PC-3 (cell line): ENCODE measurements around the gene KIAA0930. TPM values are rescaled to one million over a fixed set of nuclear protein-coding genes. Genes with fewer than 3 reads are reported as not detected.

Experiments used
- ATAC-seq: fragments of 200-7000 bp; cut with Tn5 transposase; 2 replicates; pipeline ENCODE4 v1.9.1; 2020; ENCODE audit warnings: mild to moderate bottlenecking, moderate library complexity
- BruUV-seq: library from RNA; stranded (reverse); fragments of 400-500 nt; replicated peaks from 2 replicates; lab custom pipeline; 2021; lab: Mats Ljungman, UMichigan
- CTCF ChIA-PET: fragments of 300-600 bp; sonication (Branson Sonifier 250); formaldehyde crosslinking; loops from one replicate; lab custom pipeline; 2022; ENCODE audit warnings: antibody characterized with exemption; lab: Charles Lee
- POLR2A ChIA-PET: fragments of 300-600 bp; sonication (Branson Sonifier 250); formaldehyde crosslinking; loops from one replicate; lab custom pipeline; 2022; ENCODE audit warnings: antibody characterized with exemption; ENCODE audit not compliant: unreplicated experiment; lab: Charles Lee
- DNase-seq: peaks from one replicate; pipeline ENCODE4 v3.0.0-alpha.2; 2015
- H2AFZ ChIP-seq: fragments of 300-600 bp; sonication (generic); 2 replicates; pipeline ENCODE4 v1.6.0; 2016; ENCODE audit warnings: antibody characterized with exemption, low read length
- H3F3A ChIP-seq: fragments of 300-600 bp; sonication (generic); one replicate; pipeline ENCODE4 v1.6.0; 2017; ENCODE audit warnings: antibody characterized with exemption, low read length, control low read depth, mild to moderate bottlenecking; ENCODE audit not compliant: unreplicated experiment
- H3K27ac ChIP-seq: fragments of 300-600 bp; sonication (generic); 2 replicates; pipeline ENCODE4 v1.5.1; 2016; ENCODE audit warnings: mild to moderate bottlenecking, low read length
- H3K27me3 ChIP-seq: fragments of 300-600 bp; sonication (generic); 2 replicates; pipeline ENCODE4 v1.6.1; 2016; ENCODE audit warnings: low read length, mixed read lengths
- H3K36me3 ChIP-seq: fragments of 300-600 bp; sonication (generic); 2 replicates; pipeline ENCODE4 v1.6.1; 2016; ENCODE audit warnings: low read depth, mixed run types, low read length, mixed read lengths
- H3K4me1 ChIP-seq: fragments of 300-600 bp; sonication (generic); 2 replicates; pipeline ENCODE4 v1.5.1; 2016; ENCODE audit warnings: low read length; ENCODE audit not compliant: insufficient read depth
- H3K4me2 ChIP-seq: fragments of 300-600 bp; sonication (generic); 2 replicates; pipeline ENCODE4 v1.6.0; 2016; ENCODE audit warnings: low read length
- H3K4me3 ChIP-seq: fragments of 300-600 bp; sonication (generic); 2 replicates; pipeline ENCODE4 v1.5.1; 2016; ENCODE audit warnings: mild to moderate bottlenecking, low read length, mixed read lengths
- H3K79me2 ChIP-seq: fragments of 300-600 bp; sonication (generic); 2 replicates; pipeline ENCODE4 v1.6.1; 2017; ENCODE audit warnings: low read length, mixed read lengths
- H3K9ac ChIP-seq: fragments of 300-600 bp; sonication (generic); 2 replicates; pipeline ENCODE4 v1.6.0; 2016; ENCODE audit warnings: mild to moderate bottlenecking, low read length
- H3K9me2 ChIP-seq: fragments of 300-600 bp; sonication (generic); replicated peaks from 2 replicates; pipeline ENCODE4 v1.6.1; 2016; ENCODE audit warnings: mixed run types, low read length, mixed read lengths
- H3K9me3 ChIP-seq: fragments of 300-600 bp; sonication (generic); 2 replicates; pipeline ENCODE4 v1.6.1; 2016; ENCODE audit warnings: low read length, mixed read lengths
- H4K20me1 ChIP-seq: fragments of 300-600 bp; sonication (generic); 2 replicates; pipeline ENCODE4 v1.6.1; 2016; ENCODE audit warnings: low read length, mixed read lengths
- CTCF ChIP-seq: fragments of 300-600 bp; sonication (generic); conservative IDR thresholded peaks from 2 replicates; pipeline ENCODE4 v1.5.1; 2017; ENCODE audit warnings: antibody characterized with exemption, low read depth, mild to moderate bottlenecking, low read length
- EZH2 ChIP-seq: fragments of 300-600 bp; sonication (generic); IDR thresholded peaks from one replicate; pipeline ENCODE4 v1.6.1; 2017; ENCODE audit warnings: antibody characterized with exemption, mild to moderate bottlenecking, low read length; ENCODE audit not compliant: unreplicated experiment
- EZH2phosphoT487 ChIP-seq: fragments of 300-600 bp; sonication (generic); IDR thresholded peaks from 2 replicates; pipeline ENCODE4 v1.6.1; 2018; ENCODE audit warnings: mild to moderate bottlenecking, antibody characterized with exemption, low read length, borderline replicate concordance
- intact Hi-C: fragments of 100-400 bp; cut with micrococcal nuclease; formaldehyde crosslinking; loops from 2 replicates; pipeline ENCODE4 v1.9.0; 2023
- total RNA-seq: library from RNA; depleted of rRNA; stranded (reverse); fragments of >200 nt; gene quantifications from 2 replicates; pipeline ENCODE4 v1.2.3, GENCODE V29; 2014

KIAA0930 gene
- total RNA-seq, 1 experiment from 2014 or later = 29.8 TPM

GRCh38 chr22:45181240-45181639, 59.5 kb downstream of the KIAA0930 start:
- Histone ChIP-seq H3K9me3 (no peaks in the 10 kb centered on the region), H3K4me2 (no peak overlapping the region), H4K20me1 (0 out of 2 replicates have a peak, but pooled peaks cover 5% of the 10 kb centered on the region), H3K9ac (no peak overlapping the region), H2AFZ (no peak overlapping the region), H3K36me3 (peaks cover 47% of the 10 kb centered on the region), H3K4me3 (no peak overlapping the region), H3K27ac (no peak overlapping the region), H3K27me3 (no peaks in the 10 kb centered on the region), H3K79me2 (peaks cover 50% of the 10 kb centered on the region), H3K9me2 (no peaks in the 10 kb centered on the region), H3K4me1 (0 out of 2 replicates have a peak, but pooled peaks cover 7% of the 10 kb centered on the region), H3F3A (no peaks in the 10 kb centered on the region)
- BruUV-seq = no TSS peak
- intact Hi-C loops = no loop called here
- TF ChIP-seq EZH2phosphoT487 (no peak), EZH2 (no peak), CTCF (no peak)
- DNase-seq (no peak), ATAC-seq (no peak)
- CTCF ChIA-PET = no interaction called here
- POLR2A ChIA-PET = no interaction called here

GRCh38 chr22:45180146-45180679, 60.5 kb downstream of the KIAA0930 start:
- intact Hi-C loops = no loop called here
- DNase-seq = no peak
- Histone ChIP-seq H3K36me3 (peaks cover 45% of the 10 kb centered on the region), H3K9me3 (no peaks in the 10 kb centered on the region), H3K79me2 (peaks cover 60% of the 10 kb centered on the region), H3K4me1 (no peaks in the 10 kb centered on the region), H2AFZ (no peak overlapping the region), H4K20me1 (0 out of 2 replicates have a peak, but pooled peaks cover 5% of the 10 kb centered on the region), H3K9me2 (no peaks in the 10 kb centered on the region), H3K4me2 (no peak overlapping the region), H3F3A (no peaks in the 10 kb centered on the region), H3K27ac (no peak overlapping the region), H3K4me3 (no peak overlapping the region), H3K9ac (no peak overlapping the region), H3K27me3 (no peaks in the 10 kb centered on the region)
- ATAC-seq = no peak
- BruUV-seq = no TSS peak
- ChIA-PET POLR2A (no interaction called here), CTCF (no interaction called here)
- TF ChIP-seq EZH2phosphoT487 (no peak), CTCF (no peak), EZH2 (no peak)

- no TSS peak for BruUV-seq
- Histone ChIP-seq H2AFZ (no peak overlapping the region), H3K4me3 (no peak overlapping the region), H3K4me2 (no peak overlapping the region), H3K36me3 (peaks cover 49% of the 10 kb centered on the region), H3K9ac (no peak overlapping the region), H3F3A (no peaks in the 10 kb centered on the region), H3K27ac (no peak overlapping the region), H3K79me2 (peaks cover 68% of the 10 kb centered on the region), H3K4me1 (no peaks in the 10 kb centered on the region), H3K9me3 (no peaks in the 10 kb centered on the region), H3K9me2 (no peaks in the 10 kb centered on the region), H3K27me3 (no peaks in the 10 kb centered on the region), H4K20me1 (0 out of 2 replicates have a peak, but pooled peaks cover 8% of the 10 kb centered on the region)
- ChIA-PET POLR2A (interaction anchor here (0.7 kb wide), 1 partner anchor 74 kb away, joined by 3 read pairs; no protein-coding TSS in a partner anchor), CTCF (no interaction called here)
- TF ChIP-seq EZH2 (no peak), EZH2phosphoT487 (no peak), CTCF (no peak)
- intact Hi-C loops = no loop called here
- ATAC-seq (no peak), DNase-seq (no peak)
Observed at GRCh38 chr22:45179276-45180049, 61.2 kb downstream of the KIAA0930 start.
